WTC11 (cell line): ENCODE measurements around the gene ARV1. TPM values are rescaled to one million over a fixed set of nuclear protein-coding genes. Genes with fewer than 3 reads are reported as not detected.
A peak's percentile ranks its signal among the peaks of the same experiment; 100 is the strongest.

Experiments
- ATAC-seq: fragments of 200-7000 bp; cut with Tn5 transposase; 2 replicates; pipeline ENCODE4 v1.10.0; 2021; ENCODE audit warnings: mild to moderate bottlenecking, moderate library complexity
- CTCF ChIA-PET: fragments of 300-600 bp; sonication (Branson Sonifier 250); formaldehyde crosslinking; loops from one replicate; lab custom pipeline; 2021; ENCODE audit warnings: antibody characterized with exemption; lab: Charles Lee
- POLR2A ChIA-PET: fragments of 350-600 bp; sonication (Branson Sonifier 250); formaldehyde crosslinking; loops from one replicate; lab custom pipeline; 2021; ENCODE audit warnings: antibody characterized with exemption; lab: Charles Lee
- DNase-seq: peaks from one replicate; pipeline ENCODE4 v3.0.0; 2021; ENCODE audit warnings: low spot score
- H3K27ac Mint-ChIP-seq: 2 replicates; pipeline ENCODE4 v1.8.0; 2021; ENCODE audit warnings: mixed read lengths
- H3K27me3 Mint-ChIP-seq: 2 replicates; pipeline ENCODE4 v1.8.0; 2021; ENCODE audit warnings: low read depth, mild to moderate bottlenecking, moderate library complexity, mixed read lengths
- H3K36me3 Mint-ChIP-seq: 2 replicates; pipeline ENCODE4 v1.8.0; 2021; ENCODE audit warnings: mixed read lengths
- H3K4me1 Mint-ChIP-seq: 2 replicates; pipeline ENCODE4 v1.8.0; 2022; ENCODE audit warnings: mixed read lengths
- H3K4me3 Mint-ChIP-seq: 2 replicates; pipeline ENCODE4 v1.8.0; 2021; ENCODE audit warnings: mild to moderate bottlenecking, moderate library complexity, mixed read lengths
- H3K9me3 Mint-ChIP-seq: 2 replicates; pipeline ENCODE4 v1.8.0; 2021; ENCODE audit warnings: mixed read lengths
- CBFB ChIP-seq: sonication (generic); formaldehyde crosslinking; IDR thresholded peaks from 2 replicates; pipeline ENCODE4 v1.8.1; 2022; ENCODE audit warnings: mild to moderate bottlenecking, low read depth, missing genetic modification reagents
- ELF4 ChIP-seq: sonication (generic); formaldehyde crosslinking; IDR thresholded peaks from 2 replicates; pipeline ENCODE4 v1.8.1; 2022; ENCODE audit warnings: low read depth, mild to moderate bottlenecking, moderate library complexity, missing genetic modification reagents
- EMX1 ChIP-seq: fragments of 250-450 bp; sonication (Bioruptor Pico); IDR thresholded peaks from 2 replicates; pipeline ENCODE4 v1.8.0; 2021; ENCODE audit warnings: mild to moderate bottlenecking
- GABPB1 ChIP-seq: sonication (generic); formaldehyde crosslinking; IDR thresholded peaks from 2 replicates; pipeline ENCODE4 v1.8.1; 2023; ENCODE audit warnings: mild to moderate bottlenecking, missing genetic modification reagents
- HMGA2 ChIP-seq: fragments of 250-450 bp; sonication (Bioruptor Pico); IDR thresholded peaks from 2 replicates; pipeline ENCODE4 v1.4.0; 2021; ENCODE audit warnings: mild to moderate bottlenecking, moderate library complexity
- NFYB ChIP-seq: sonication (generic); formaldehyde crosslinking; conservative IDR thresholded peaks from 2 replicates; pipeline ENCODE4 v1.8.0; 2022; ENCODE audit warnings: low read depth, missing genetic modification reagents
- NR1H2 ChIP-seq: sonication (generic); formaldehyde crosslinking; IDR thresholded peaks from 2 replicates; pipeline ENCODE4 v1.9.0; 2021; ENCODE audit warnings: mild to moderate bottlenecking, moderate library complexity, missing genetic modification reagents
- NR3C1 ChIP-seq: sonication (generic); formaldehyde crosslinking; conservative IDR thresholded peaks from 2 replicates; pipeline ENCODE4 v1.8.1; 2023; ENCODE audit warnings: low read depth, mild to moderate bottlenecking, missing genetic modification reagents
- SMAD4 ChIP-seq: sonication (generic); formaldehyde crosslinking; IDR thresholded peaks from 2 replicates; pipeline ENCODE4 v1.8.0; 2022; ENCODE audit warnings: mild to moderate bottlenecking, missing genetic modification reagents
- ZNF232 ChIP-seq: sonication (generic); formaldehyde crosslinking; IDR thresholded peaks from 2 replicates; pipeline ENCODE4 v1.8.0; 2022; ENCODE audit warnings: mild to moderate bottlenecking, missing genetic modification reagents
- ZNF281 ChIP-seq: sonication (generic); formaldehyde crosslinking; IDR thresholded peaks from 2 replicates; pipeline ENCODE4 v1.8.0; 2023; ENCODE audit warnings: mild to moderate bottlenecking, missing genetic modification reagents
- ZNF512 ChIP-seq: sonication (generic); formaldehyde crosslinking; IDR thresholded peaks from 2 replicates; pipeline ENCODE4 v1.8.1; 2022; ENCODE audit warnings: missing genetic modification reagents, borderline replicate concordance
- total RNA-seq: library from RNA; stranded (reverse); gene quantifications from 3 replicates; pipeline ENCODE4 v1.2.3, GENCODE V29; 2021
- TF ChIP-seq, protein P1 (sequence below): sonication (generic); formaldehyde crosslinking; IDR thresholded peaks from 2 replicates; pipeline ENCODE4 v1.8.0; 2022; ENCODE audit warnings: mild to moderate bottlenecking, missing genetic modification reagents
- TF ChIP-seq, protein P2 (sequence below): sonication (generic); formaldehyde crosslinking; IDR thresholded peaks from 2 replicates; pipeline ENCODE4 v1.8.1; 2023; ENCODE audit warnings: mild to moderate bottlenecking, moderate library complexity, missing genetic modification reagents
- TF ChIP-seq, protein P3 (sequence below): sonication (generic); formaldehyde crosslinking; IDR thresholded peaks from 2 replicates; pipeline ENCODE4 v1.8.1; 2023; ENCODE audit warnings: mild to moderate bottlenecking, missing genetic modification reagents, borderline replicate concordance

The ARV1 gene
- total RNA-seq, 1 experiment from 2014 or later: 9.1 TPM

DNA sequence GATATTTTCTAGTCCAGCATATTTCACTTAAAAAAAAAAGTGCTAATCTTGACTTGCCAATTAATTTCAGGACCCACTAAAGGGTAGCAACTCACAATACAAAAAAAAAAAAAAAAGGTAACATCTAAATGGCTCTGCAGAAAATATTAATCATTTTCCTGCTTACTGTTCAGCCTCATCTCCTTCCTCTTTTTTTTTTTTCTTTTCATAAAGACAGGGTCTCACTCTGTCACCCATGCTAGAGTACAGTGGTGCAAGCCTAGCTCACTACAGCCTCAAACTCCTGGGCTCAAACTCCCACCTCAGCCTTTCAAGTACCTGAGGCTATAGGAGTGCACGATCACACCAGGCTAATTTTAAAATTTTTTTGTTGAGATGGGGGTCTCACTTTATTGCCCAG, 30.6 kb upstream of the ARV1 start (continued):
- TF ChIP-seq NR1H2 (CRISPR knock-in tag) (no peak), GABPB1 (CRISPR knock-in tag) (no peak)

DNA sequence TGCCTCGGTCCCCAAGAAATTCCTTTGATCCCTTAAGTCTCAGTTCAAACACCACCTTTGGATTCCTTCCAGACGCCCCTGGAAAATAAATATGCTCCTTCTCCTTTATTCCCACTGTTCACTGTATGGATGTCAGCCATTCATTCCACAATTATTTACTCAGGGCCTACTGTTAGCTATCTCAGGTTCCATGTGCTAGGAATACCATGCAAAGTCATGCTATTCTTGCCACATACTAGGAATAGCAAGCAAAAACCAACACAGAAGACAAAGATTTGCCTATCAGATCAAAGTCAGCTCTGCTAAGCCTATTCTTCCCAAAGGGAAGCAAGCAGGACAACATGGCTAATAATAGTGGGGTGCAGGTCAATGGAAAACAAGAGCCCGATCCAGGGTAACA, 30.0 kb upstream of the ARV1 start:
- Mint-ChIP-seq H3K9me3 (no peaks in the 10 kb centered on the region), H3K4me1 (no peaks in the 10 kb centered on the region), H3K27me3 (no peaks in the 10 kb centered on the region), H3K4me3 (no peak overlapping the region), H3K36me3 (no peaks in the 10 kb centered on the region), H3K27ac (no peak overlapping the region)
- ChIA-PET CTCF (interaction anchor here (0.6 kb wide), 1 partner anchor 30 kb away, joined by 3 read pairs; the partner anchor contains the start of gene TTC13), POLR2A (interaction anchor here (0.6 kb wide), 1 partner anchor 71 kb away, joined by 3 read pairs; no protein-coding TSS in a partner anchor)
- TF ChIP-seq CBFB (CRISPR knock-in tag) (no peak), GABPB1 (CRISPR knock-in tag) (peak; percentile 70; the same call in 1 of the 2 replicates)
- ATAC-seq (no peak), DNase-seq (no peak)

GRCh38 chr1:230950404-230950803, 28.5 kb upstream of the ARV1 start:
- POLR2A ChIA-PET: no interaction called here
- TF ChIP-seq HMGA2 (CRISPR knock-in tag) (no peak), ZNF512 (CRISPR knock-in tag) (no peak), NFYB (no peak), SMAD4 (CRISPR knock-in tag) (no peak)
- TF ChIP-seq, protein P1, sequence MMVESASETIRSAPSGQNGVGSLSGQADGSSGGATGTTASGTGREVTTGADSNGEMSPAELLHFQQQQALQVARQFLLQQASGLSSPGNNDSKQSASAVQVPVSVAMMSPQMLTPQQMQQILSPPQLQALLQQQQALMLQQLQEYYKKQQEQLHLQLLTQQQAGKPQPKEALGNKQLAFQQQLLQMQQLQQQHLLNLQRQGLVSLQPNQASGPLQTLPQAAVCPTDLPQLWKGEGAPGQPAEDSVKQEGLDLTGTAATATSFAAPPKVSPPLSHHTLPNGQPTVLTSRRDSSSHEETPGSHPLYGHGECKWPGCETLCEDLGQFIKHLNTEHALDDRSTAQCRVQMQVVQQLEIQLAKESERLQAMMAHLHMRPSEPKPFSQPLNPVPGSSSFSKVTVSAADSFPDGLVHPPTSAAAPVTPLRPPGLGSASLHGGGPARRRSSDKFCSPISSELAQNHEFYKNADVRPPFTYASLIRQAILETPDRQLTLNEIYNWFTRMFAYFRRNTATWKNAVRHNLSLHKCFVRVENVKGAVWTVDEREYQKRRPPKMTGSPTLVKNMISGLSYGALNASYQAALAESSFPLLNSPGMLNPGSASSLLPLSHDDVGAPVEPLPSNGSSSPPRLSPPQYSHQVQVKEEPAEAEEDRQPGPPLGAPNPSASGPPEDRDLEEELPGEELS: no peak
- TF ChIP-seq, protein P2, sequence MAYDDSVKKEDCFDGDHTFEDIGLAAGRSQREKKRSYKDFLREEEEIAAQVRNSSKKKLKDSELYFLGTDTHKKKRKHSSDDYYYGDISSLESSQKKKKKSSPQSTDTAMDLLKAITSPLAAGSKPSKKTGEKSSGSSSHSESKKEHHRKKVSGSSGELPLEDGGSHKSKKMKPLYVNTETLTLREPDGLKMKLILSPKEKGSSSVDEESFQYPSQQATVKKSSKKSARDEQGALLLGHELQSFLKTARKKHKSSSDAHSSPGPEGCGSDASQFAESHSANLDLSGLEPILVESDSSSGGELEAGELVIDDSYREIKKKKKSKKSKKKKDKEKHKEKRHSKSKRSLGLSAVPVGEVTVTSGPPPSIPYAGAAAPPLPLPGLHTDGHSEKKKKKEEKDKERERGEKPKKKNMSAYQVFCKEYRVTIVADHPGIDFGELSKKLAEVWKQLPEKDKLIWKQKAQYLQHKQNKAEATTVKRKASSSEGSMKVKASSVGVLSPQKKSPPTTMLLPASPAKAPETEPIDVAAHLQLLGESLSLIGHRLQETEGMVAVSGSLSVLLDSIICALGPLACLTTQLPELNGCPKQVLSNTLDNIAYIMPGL (CRISPR knock-in tag): no peak
- TF ChIP-seq, protein P3, sequence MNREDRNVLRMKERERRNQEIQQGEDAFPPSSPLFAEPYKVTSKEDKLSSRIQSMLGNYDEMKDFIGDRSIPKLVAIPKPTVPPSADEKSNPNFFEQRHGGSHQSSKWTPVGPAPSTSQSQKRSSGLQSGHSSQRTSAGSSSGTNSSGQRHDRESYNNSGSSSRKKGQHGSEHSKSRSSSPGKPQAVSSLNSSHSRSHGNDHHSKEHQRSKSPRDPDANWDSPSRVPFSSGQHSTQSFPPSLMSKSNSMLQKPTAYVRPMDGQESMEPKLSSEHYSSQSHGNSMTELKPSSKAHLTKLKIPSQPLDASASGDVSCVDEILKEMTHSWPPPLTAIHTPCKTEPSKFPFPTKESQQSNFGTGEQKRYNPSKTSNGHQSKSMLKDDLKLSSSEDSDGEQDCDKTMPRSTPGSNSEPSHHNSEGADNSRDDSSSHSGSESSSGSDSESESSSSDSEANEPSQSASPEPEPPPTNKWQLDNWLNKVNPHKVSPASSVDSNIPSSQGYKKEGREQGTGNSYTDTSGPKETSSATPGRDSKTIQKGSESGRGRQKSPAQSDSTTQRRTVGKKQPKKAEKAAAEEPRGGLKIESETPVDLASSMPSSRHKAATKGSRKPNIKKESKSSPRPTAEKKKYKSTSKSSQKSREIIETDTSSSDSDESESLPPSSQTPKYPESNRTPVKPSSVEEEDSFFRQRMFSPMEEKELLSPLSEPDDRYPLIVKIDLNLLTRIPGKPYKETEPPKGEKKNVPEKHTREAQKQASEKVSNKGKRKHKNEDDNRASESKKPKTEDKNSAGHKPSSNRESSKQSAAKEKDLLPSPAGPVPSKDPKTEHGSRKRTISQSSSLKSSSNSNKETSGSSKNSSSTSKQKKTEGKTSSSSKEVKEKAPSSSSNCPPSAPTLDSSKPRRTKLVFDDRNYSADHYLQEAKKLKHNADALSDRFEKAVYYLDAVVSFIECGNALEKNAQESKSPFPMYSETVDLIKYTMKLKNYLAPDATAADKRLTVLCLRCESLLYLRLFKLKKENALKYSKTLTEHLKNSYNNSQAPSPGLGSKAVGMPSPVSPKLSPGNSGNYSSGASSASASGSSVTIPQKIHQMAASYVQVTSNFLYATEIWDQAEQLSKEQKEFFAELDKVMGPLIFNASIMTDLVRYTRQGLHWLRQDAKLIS (CRISPR knock-in tag): no peak
- no peak for DNase-seq
- no peaks in the 10 kb centered on the region for H3K36me3 Mint-ChIP-seq
- H3K4me3 Mint-ChIP-seq: no peak overlapping the region
- no peaks in the 10 kb centered on the region for H3K4me1 Mint-ChIP-seq
- no peak for ATAC-seq
- CTCF ChIA-PET: no interaction called here
- H3K9me3 Mint-ChIP-seq: no peaks in the 10 kb centered on the region
- no peak overlapping the region for H3K27ac Mint-ChIP-seq
- H3K27me3 Mint-ChIP-seq: no peaks in the 10 kb centered on the region

DNA sequence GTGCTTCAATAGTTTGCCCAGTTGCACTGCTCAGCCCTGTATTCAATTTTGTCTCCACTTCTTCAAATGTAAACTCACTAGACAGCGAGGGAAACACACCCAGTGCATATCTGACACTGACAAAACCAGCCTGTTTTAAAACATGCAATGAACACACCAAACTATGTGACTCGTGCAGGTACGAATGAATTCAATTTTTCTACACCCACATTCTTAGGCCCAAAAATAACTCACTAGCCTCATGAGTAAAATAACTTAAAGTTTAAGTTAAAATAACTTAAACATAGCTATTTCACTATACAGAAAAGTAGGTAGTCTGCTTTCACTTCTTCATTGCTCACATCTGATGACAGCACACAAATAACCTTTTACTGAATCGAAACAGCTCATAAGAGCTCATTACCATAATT, 21.3 kb upstream of the ARV1 start:
- ChIA-PET POLR2A (interaction anchor here (0.5 to 1.2 kb wide), 2 partner anchors 14 to 1358 kb away, joined by 3 read pairs; no protein-coding TSS in a partner anchor), CTCF (interaction anchor here (1.0 kb wide), 1 partner anchor 10 kb away, joined by 3 read pairs; no protein-coding TSS in a partner anchor)
- H3K27me3 Mint-ChIP-seq: no peaks in the 10 kb centered on the region
- H3K9me3 Mint-ChIP-seq: no peaks in the 10 kb centered on the region
- H3K4me1 Mint-ChIP-seq: no peaks in the 10 kb centered on the region
- DNase-seq (no peak), ATAC-seq (no peak)
- no peak overlapping the region for H3K4me3 Mint-ChIP-seq
- no peaks in the 10 kb centered on the region for H3K36me3 Mint-ChIP-seq
- H3K27ac Mint-ChIP-seq: no peak overlapping the region
- TF ChIP-seq, protein P2 (CRISPR knock-in tag): no peak
- no peak for TF ChIP-seq ZNF281 (CRISPR knock-in tag)
- no peak for TF ChIP-seq ELF4 (CRISPR knock-in tag)
- no peak for TF ChIP-seq EMX1 (CRISPR knock-in tag)
- no peak for TF ChIP-seq NR3C1 (CRISPR knock-in tag)
- no peak for TF ChIP-seq CBFB (CRISPR knock-in tag)
- no peak for TF ChIP-seq ZNF232 (CRISPR knock-in tag)
